Smooth muscle cell of the brain vasculature (primary cell): ENCODE data around the gene ESR2.
A peak's percentile ranks its signal among the peaks of the same experiment; 100 is the strongest.
"Not testable (repeated sequence)": the region's sequence is repeated elsewhere in the genome, so short reads cannot be mapped to it uniquely, and the experiment has no call there.

Experiments
- DNase-seq: peaks from one replicate; pipeline ENCODE4 v3.0.0-alpha.2; 2012; ENCODE audit warnings: low read depth, low spot score

ESR2 gene

GRCh38 chr14:64147126-64147790, 146.9 kb downstream of the ESR2 start:
- DNase-seq: peak; percentile 39

- DNase-seq: no peak
Observed at GRCh38 chr14:64137657-64138290, 156.4 kb downstream of the ESR2 start.

GRCh38 chr14:64126548-64126947, 167.6 kb downstream of the ESR2 start:
- no peak for DNase-seq

GRCh38 chr14:64125270-64125669, 168.9 kb downstream of the ESR2 start:
- no peak for DNase-seq

- DNase-seq: no peak
Observed at GRCh38 chr14:64123241-64123822, 170.8 kb downstream of the ESR2 start.

GRCh38 chr14:64119980-64120379, 174.2 kb downstream of the ESR2 start:
- DNase-seq: no peak

GRCh38 chr14:64119500-64119899, 174.7 kb downstream of the ESR2 start:
- DNase-seq: no peak

GRCh38 chr14:64118892-64119291, 175.3 kb downstream of the ESR2 start:
- no peak for DNase-seq

GRCh38 chr14:64118403-64118742, 175.8 kb downstream of the ESR2 start:
- DNase-seq: not testable (repeated sequence)

GRCh38 chr14:64117671-64118402, 176.3 kb downstream of the ESR2 start:
- peak; percentile 15 for DNase-seq

- DNase-seq: no peak
Observed at GRCh38 chr14:64115401-64115800, 178.8 kb downstream of the ESR2 start.

GRCh38 chr14:64114796-64115195, 179.4 kb downstream of the ESR2 start:
- no peak for DNase-seq

- DNase-seq: no peak
Observed at GRCh38 chr14:64114166-64114565, 180.0 kb downstream of the ESR2 start.

- no peak for DNase-seq
Observed at GRCh38 chr14:64112867-64113678, 181.1 kb downstream of the ESR2 start.

- DNase-seq: no peak
Observed at GRCh38 chr14:64110802-64111201, 183.4 kb downstream of the ESR2 start.

- DNase-seq: no peak
Observed at GRCh38 chr14:64109819-64110554, 184.2 kb downstream of the ESR2 start.

GRCh38 chr14:64107438-64107837, 186.7 kb downstream of the ESR2 start:
- no peak for DNase-seq

- no peak for DNase-seq
Observed at GRCh38 chr14:64098120-64098519, 196.1 kb downstream of the ESR2 start.

GRCh38 chr14:64095620-64096019, 198.6 kb downstream of the ESR2 start:
- no peak for DNase-seq

GRCh38 chr14:64092940-64093339, 201.2 kb downstream of the ESR2 start:
- DNase-seq: no peak

- DNase-seq: no peak
Observed at GRCh38 chr14:64092338-64092737, 201.8 kb downstream of the ESR2 start.
